Caco-2 (cell line): ENCODE data around the gene GIPC2. TPM values are rescaled to one million over a fixed set of nuclear protein-coding genes. Genes with fewer than 3 reads are reported as not detected.

Experiments
- BruUV-seq: library from RNA; stranded (reverse); fragments of 400-500 nt; replicated peaks from 2 replicates; lab custom pipeline; 2021; lab: Mats Ljungman, UMichigan
- CTCF ChIA-PET: fragments of 300-600 bp; sonication (Branson Sonifier 250); formaldehyde crosslinking; loops from one replicate; lab custom pipeline; 2022; ENCODE audit warnings: antibody characterized with exemption; lab: Charles Lee
- POLR2A ChIA-PET: fragments of 300-600 bp; sonication (Branson Sonifier 250); formaldehyde crosslinking; loops from one replicate; lab custom pipeline; 2022; ENCODE audit warnings: antibody characterized with exemption; lab: Charles Lee
- DNase-seq, 2 experiments: peaks; one replicate each; pipeline versions ENCODE4 v3.0.0 to v3.0.0-alpha.2; 2020 to 2022
- H3K27me3 ChIP-seq: replicated peaks from 2 replicates; pipeline ENCODE4 v1.6.0; 2011; ENCODE audit warnings: low read length; ENCODE audit not compliant: control insufficient read depth, insufficient read depth
- H3K36me3 ChIP-seq: 2 replicates; pipeline ENCODE4 v1.5.1; 2011; ENCODE audit warnings: low read length; ENCODE audit not compliant: control insufficient read depth, insufficient read depth
- H3K4me1 ChIP-seq: fragments of 250-450 bp; sonication (Bioruptor Pico); 2 replicates; pipeline ENCODE4 v1.5.1; 2020; ENCODE audit warnings: mild to moderate bottlenecking
- H3K4me3 ChIP-seq: 2 replicates; pipeline ENCODE4 v1.5.1; 2011; ENCODE audit warnings: low read depth, mild to moderate bottlenecking, control low read depth, low read length
- H3K9me3 ChIP-seq: fragments of 250-450 bp; sonication (Bioruptor Pico); 2 replicates; pipeline ENCODE4 v1.5.1; 2020; ENCODE audit warnings: mild to moderate bottlenecking, moderate library complexity
- H3K27ac Mint-ChIP-seq: one replicate; pipeline ENCODE4 v1.8.0; 2022; ENCODE audit warnings: mixed read lengths; ENCODE audit not compliant: unreplicated experiment
- H3K27me3 Mint-ChIP-seq: one replicate; pipeline ENCODE4 v1.8.0; 2022; ENCODE audit warnings: mixed read lengths; ENCODE audit not compliant: insufficient read depth, unreplicated experiment
- H3K36me3 Mint-ChIP-seq: one replicate; pipeline ENCODE4 v1.8.0; 2022; ENCODE audit warnings: mild to moderate bottlenecking, mixed read lengths; ENCODE audit not compliant: insufficient read depth, unreplicated experiment
- H3K4me1 Mint-ChIP-seq: one replicate; pipeline ENCODE4 v1.8.0; 2022; ENCODE audit warnings: low read depth, mixed read lengths; ENCODE audit not compliant: unreplicated experiment
- H3K4me3 Mint-ChIP-seq: one replicate; pipeline ENCODE4 v1.8.0; 2022; ENCODE audit warnings: mild to moderate bottlenecking, moderate library complexity, mixed read lengths; ENCODE audit not compliant: unreplicated experiment
- H3K9me3 Mint-ChIP-seq: one replicate; pipeline ENCODE4 v1.8.0; 2022; ENCODE audit warnings: mixed read lengths; ENCODE audit not compliant: unreplicated experiment
- intact Hi-C: fragments of 100-400 bp; cut with micrococcal nuclease; formaldehyde crosslinking; loops from one replicate; pipeline ENCODE4 v1.10.0; 2022; ENCODE audit not compliant: unreplicated experiment
- total RNA-seq: library from RNA; stranded (reverse); gene quantifications from 2 replicates; pipeline ENCODE4 v1.2.3, GENCODE V29; 2022
- TF ChIP-seq, protein P1 (sequence below), 2 experiments: fragments of 200-600 bp in 1 of 2; IDR thresholded peaks; 1 replicate in 1 of 2; 2 replicates in 1 of 2; pipeline versions ENCODE4 v1.5.1 to v1.8.0; 2011 to 2022; ENCODE audit warnings: antibody characterized with exemption in 1 of 2, control low read depth in 1 of 2, inconsistent platforms in 1 of 2, low read depth in 1 of 2, low read length in 1 of 2, mild to moderate bottlenecking in 1 of 2, moderate library complexity in 1 of 2; ENCODE audit not compliant: insufficient read depth in 1 of 2, severe bottlenecking in 1 of 2, unreplicated experiment in 1 of 2

Gene GIPC2
- total RNA-seq, 1 experiment from 2014 or later: 4.4 TPM

DNA sequence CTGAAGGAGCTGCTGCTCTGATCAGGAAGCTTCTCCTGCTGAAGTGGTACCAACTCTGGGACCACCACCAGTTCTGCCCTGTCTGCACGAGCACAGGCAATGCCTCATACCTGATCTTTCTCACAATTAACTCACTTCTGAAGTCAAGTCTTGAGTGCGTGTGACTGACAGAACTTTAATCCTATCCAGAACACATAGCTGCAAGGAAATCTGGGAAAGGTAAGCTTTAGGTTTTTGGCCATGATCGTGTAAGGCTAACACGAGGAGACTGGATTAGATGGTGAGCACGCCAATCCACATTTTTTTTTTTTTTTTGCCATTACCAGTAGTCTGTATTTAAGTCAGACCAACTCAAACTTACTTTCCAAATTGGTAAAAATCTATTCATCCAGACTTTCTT is 101.3 kb downstream of the GIPC2 start:
- no peaks in the 10 kb centered on the region for H3K27me3 Mint-ChIP-seq
- Histone ChIP-seq H3K27me3 (no peaks in the 10 kb centered on the region), H3K4me3 (no peak overlapping the region), H3K9me3 (no peaks in the 10 kb centered on the region), H3K36me3 (no peaks in the 10 kb centered on the region), H3K4me1 (no peaks in the 10 kb centered on the region)
- H3K4me1 Mint-ChIP-seq: no peaks in the 10 kb centered on the region
- no TSS peak for BruUV-seq
- no peaks in the 10 kb centered on the region for H3K36me3 Mint-ChIP-seq
- ChIA-PET CTCF (no interaction called here), POLR2A (no interaction called here)
- H3K9me3 Mint-ChIP-seq: no peaks in the 10 kb centered on the region
- DNase-seq: no peak
- no peak overlapping the region for H3K4me3 Mint-ChIP-seq
- intact Hi-C loops: loop anchor here (5.0 to 10.0 kb wide), 2 partner anchors 178 to 530 kb away; no protein-coding TSS in a partner anchor
- H3K27ac Mint-ChIP-seq: no peak overlapping the region
- TF ChIP-seq, protein P1, sequence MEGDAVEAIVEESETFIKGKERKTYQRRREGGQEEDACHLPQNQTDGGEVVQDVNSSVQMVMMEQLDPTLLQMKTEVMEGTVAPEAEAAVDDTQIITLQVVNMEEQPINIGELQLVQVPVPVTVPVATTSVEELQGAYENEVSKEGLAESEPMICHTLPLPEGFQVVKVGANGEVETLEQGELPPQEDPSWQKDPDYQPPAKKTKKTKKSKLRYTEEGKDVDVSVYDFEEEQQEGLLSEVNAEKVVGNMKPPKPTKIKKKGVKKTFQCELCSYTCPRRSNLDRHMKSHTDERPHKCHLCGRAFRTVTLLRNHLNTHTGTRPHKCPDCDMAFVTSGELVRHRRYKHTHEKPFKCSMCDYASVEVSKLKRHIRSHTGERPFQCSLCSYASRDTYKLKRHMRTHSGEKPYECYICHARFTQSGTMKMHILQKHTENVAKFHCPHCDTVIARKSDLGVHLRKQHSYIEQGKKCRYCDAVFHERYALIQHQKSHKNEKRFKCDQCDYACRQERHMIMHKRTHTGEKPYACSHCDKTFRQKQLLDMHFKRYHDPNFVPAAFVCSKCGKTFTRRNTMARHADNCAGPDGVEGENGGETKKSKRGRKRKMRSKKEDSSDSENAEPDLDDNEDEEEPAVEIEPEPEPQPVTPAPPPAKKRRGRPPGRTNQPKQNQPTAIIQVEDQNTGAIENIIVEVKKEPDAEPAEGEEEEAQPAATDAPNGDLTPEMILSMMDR (IDR thresholded peaks at IDR 0.05; ENCODE audit: insufficient read depth in 1 of 2, low read depth in 1 of 2, low read length in 1 of 2, severe bottlenecking in 1 of 2, unreplicated experiment in 1 of 2): no peak

DNA sequence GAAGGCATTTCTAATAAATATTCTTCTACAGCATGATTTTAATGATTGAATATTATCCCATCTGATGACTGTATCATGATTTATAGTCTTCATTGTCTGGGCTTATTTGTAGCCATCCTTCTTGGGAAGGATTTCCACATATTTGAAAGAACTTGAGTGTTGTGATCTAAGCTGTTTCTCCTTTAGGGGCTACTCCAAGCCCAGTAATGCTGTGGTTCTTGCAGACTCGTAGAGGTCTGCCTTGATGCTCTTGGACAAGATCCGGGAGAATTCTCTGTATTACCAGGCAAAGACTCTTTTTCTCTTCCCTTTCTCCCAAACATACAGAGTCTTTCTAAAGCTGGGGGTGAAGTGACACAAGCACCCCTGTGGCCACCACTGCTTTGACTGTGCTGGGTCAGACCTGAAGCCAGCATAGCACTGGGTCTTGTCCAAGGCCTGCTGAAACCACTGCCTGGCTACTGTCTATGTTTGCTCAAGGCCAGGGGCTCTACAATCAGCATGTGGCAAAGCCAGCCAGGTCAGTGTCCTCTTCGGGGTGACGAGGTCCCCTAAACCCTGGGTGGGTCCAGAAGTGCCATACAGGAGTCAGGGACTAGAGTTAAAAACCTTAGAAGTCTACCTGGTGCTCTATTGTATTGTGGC is 107.4 kb downstream of the GIPC2 start:
- no peak overlapping the region for H3K4me3 ChIP-seq
- no peaks in the 10 kb centered on the region for H3K36me3 Mint-ChIP-seq
- H3K4me1 ChIP-seq: no peaks in the 10 kb centered on the region
- H3K36me3 ChIP-seq: no peaks in the 10 kb centered on the region
- TF ChIP-seq, protein P1 (IDR thresholded peaks at IDR 0.05; ENCODE audit: insufficient read depth in 1 of 2, low read depth in 1 of 2, low read length in 1 of 2, severe bottlenecking in 1 of 2, unreplicated experiment in 1 of 2): no peak
- no TSS peak for BruUV-seq
- CTCF ChIA-PET: no interaction called here
- H3K9me3 Mint-ChIP-seq: no peaks in the 10 kb centered on the region
- no peaks in the 10 kb centered on the region for H3K4me1 Mint-ChIP-seq
- DNase-seq: no peak
- no peak overlapping the region for H3K4me3 Mint-ChIP-seq
- H3K9me3 ChIP-seq: no peaks in the 10 kb centered on the region
- no peak overlapping the region for H3K27ac Mint-ChIP-seq
- POLR2A ChIA-PET: no interaction called here
- intact Hi-C loops: no loop called here
- no peaks in the 10 kb centered on the region for H3K27me3 Mint-ChIP-seq
- H3K27me3 ChIP-seq: no peaks in the 10 kb centered on the region

GRCh38 chr1:78155121-78155520 is 109.4 kb downstream of the GIPC2 start:
- TF ChIP-seq, protein P1 (IDR thresholded peaks at IDR 0.05; ENCODE audit: insufficient read depth in 1 of 2, low read depth in 1 of 2, low read length in 1 of 2, severe bottlenecking in 1 of 2, unreplicated experiment in 1 of 2): no peak
- Mint-ChIP-seq H3K9me3 (peaks cover 7% of the 10 kb centered on the region), H3K4me3 (no peak overlapping the region), H3K27me3 (no peaks in the 10 kb centered on the region), H3K4me1 (no peaks in the 10 kb centered on the region), H3K36me3 (no peaks in the 10 kb centered on the region), H3K27ac (no peak overlapping the region)
- intact Hi-C loops: no loop called here
- no peak overlapping the region for H3K4me3 ChIP-seq
- ChIA-PET POLR2A (interaction anchor here (0.7 kb wide), 1 partner anchor 169 kb away, joined by 3 read pairs; no protein-coding TSS in a partner anchor), CTCF (no interaction called here)
- no peaks in the 10 kb centered on the region for H3K27me3 ChIP-seq
- no peaks in the 10 kb centered on the region for H3K9me3 ChIP-seq
- H3K36me3 ChIP-seq: no peaks in the 10 kb centered on the region
- no peak for DNase-seq
- BruUV-seq: no TSS peak
- H3K4me1 ChIP-seq: no peaks in the 10 kb centered on the region
